ENCODE data around the gene IL1RAPL1. TPM values are rescaled to one million over a fixed set of nuclear protein-coding genes. Genes with fewer than 3 reads are reported as not detected.

Gene IL1RAPL1
- total RNA-seq, 2 experiments from 2014 or later = not detected

GRCh38 chrX:29468911-29469494, 881.8 kb downstream of the IL1RAPL1 start:
- Histone ChIP-seq H3K36me3 (ENCODE audit: insufficient read depth, low read length) (no peaks in the 10 kb centered on the region), H3K27ac (ENCODE audit: low read depth in 1 of 2, low read length in 2 of 2) (no peak overlapping the region), H3K4me1 (ENCODE audit: insufficient read depth, low read length) (no peaks in the 10 kb centered on the region), H3K27me3 (ENCODE audit: control insufficient read depth in 1 of 2, insufficient read depth in 2 of 2, low read length in 2 of 2) (no peaks in the 10 kb centered on the region), H3K9me3 (ENCODE audit: control insufficient read depth in 1 of 2, insufficient read depth in 1 of 2, low read length in 2 of 2) (no peaks in the 10 kb centered on the region), H3K4me3 (ENCODE audit: low read length) (no peak overlapping the region)
- ChIA-PET POLR2A (no interaction called here), CTCF (no interaction called here)
- no peak for TF ChIP-seq CTCF (IDR thresholded peaks at IDR 0.05)
- no peak for ATAC-seq (ENCODE audit: poor library complexity)
- no peak overlapping the region for H3K4me3 Mint-ChIP-seq
- intact Hi-C loops (cut with DNase I, micrococcal nuclease) = no loop called here
- no peaks in the 10 kb centered on the region for H3K36me3 Mint-ChIP-seq (ENCODE audit: low read depth)
- no peaks in the 10 kb centered on the region for H3K27me3 Mint-ChIP-seq
- no peaks in the 10 kb centered on the region for H3K9me3 Mint-ChIP-seq
- no peaks in the 10 kb centered on the region for H3K4me1 Mint-ChIP-seq (ENCODE audit: low read depth)
- DNase-seq = no peak
- no peak overlapping the region for H3K27ac Mint-ChIP-seq

- CTCF ChIA-PET = no interaction called here
- Mint-ChIP-seq H3K4me3 (no peak overlapping the region), H3K4me1 (ENCODE audit: low read depth) (no peaks in the 10 kb centered on the region), H3K27ac (no peak overlapping the region), H3K9me3 (no peaks in the 10 kb centered on the region), H3K36me3 (ENCODE audit: low read depth) (no peaks in the 10 kb centered on the region), H3K27me3 (no peaks in the 10 kb centered on the region)
- H3K9me3 ChIP-seq (ENCODE audit: control insufficient read depth in 1 of 2, insufficient read depth in 1 of 2, low read length in 2 of 2) = no peaks in the 10 kb centered on the region
- no peak overlapping the region for H3K27ac ChIP-seq (ENCODE audit: low read depth in 1 of 2, low read length in 2 of 2)
- H3K36me3 ChIP-seq (ENCODE audit: insufficient read depth, low read length) = no peaks in the 10 kb centered on the region
- no peaks in the 10 kb centered on the region for H3K27me3 ChIP-seq (ENCODE audit: control insufficient read depth in 1 of 2, insufficient read depth in 2 of 2, low read length in 2 of 2)
- H3K4me3 ChIP-seq (ENCODE audit: low read length) = no peak overlapping the region
- intact Hi-C loops (cut with DNase I, micrococcal nuclease) = no loop called here
- POLR2A ChIA-PET = no interaction called here
- TF ChIP-seq CTCF (IDR thresholded peaks at IDR 0.05) = no peak
- no peaks in the 10 kb centered on the region for H3K4me1 ChIP-seq (ENCODE audit: insufficient read depth, low read length)
- DNase-seq = no peak
- no peak for ATAC-seq (ENCODE audit: poor library complexity)
Measured at GRCh38 chrX:29470030-29470429, 882.8 kb downstream of the IL1RAPL1 start.

- no peaks in the 10 kb centered on the region for H3K4me1 Mint-ChIP-seq (ENCODE audit: low read depth)
- POLR2A ChIA-PET = no interaction called here
- no peaks in the 10 kb centered on the region for H3K36me3 ChIP-seq (ENCODE audit: insufficient read depth, low read length)
Measured at GRCh38 chrX:29471829-29472228, 884.6 kb downstream of the IL1RAPL1 start.

More at GRCh38 chrX:29471829-29472228, 884.6 kb downstream of the IL1RAPL1 start:
- ATAC-seq (ENCODE audit: poor library complexity) (no peak), DNase-seq (no peak)
- Mint-ChIP-seq H3K9me3 (no peaks in the 10 kb centered on the region), H3K36me3 (ENCODE audit: low read depth) (no peaks in the 10 kb centered on the region), H3K4me3 (no peak overlapping the region), H3K27me3 (no peaks in the 10 kb centered on the region), H3K27ac (no peak overlapping the region)
- CTCF ChIA-PET = no interaction called here
- H3K27me3 ChIP-seq (ENCODE audit: control insufficient read depth in 1 of 2, insufficient read depth in 2 of 2, low read length in 2 of 2) = no peaks in the 10 kb centered on the region
- intact Hi-C loops (cut with DNase I, micrococcal nuclease) = no loop called here
- H3K4me3 ChIP-seq (ENCODE audit: low read length) = no peak overlapping the region
- H3K9me3 ChIP-seq (ENCODE audit: control insufficient read depth in 1 of 2, insufficient read depth in 1 of 2, low read length in 2 of 2) = no peaks in the 10 kb centered on the region
- no peak overlapping the region for H3K27ac ChIP-seq (ENCODE audit: low read depth in 1 of 2, low read length in 2 of 2)
- no peak for TF ChIP-seq CTCF (IDR thresholded peaks at IDR 0.05)
- no peaks in the 10 kb centered on the region for H3K4me1 ChIP-seq (ENCODE audit: insufficient read depth, low read length)

Measured in CD4-positive, alpha-beta T cell (primary cell).